HepG2 (cell line): ENCODE results near the gene C20orf204. TPM values are rescaled to one million over a fixed set of nuclear protein-coding genes. Genes with fewer than 3 reads are reported as not detected.

Source experiments
- CC2D1A ChIP-seq: sonication (generic); formaldehyde crosslinking; IDR thresholded peaks from 2 replicates; pipeline ENCODE4 v1.8.1; 2023; ENCODE audit warnings: mild to moderate bottlenecking, missing genetic modification reagents
- HMG20A ChIP-seq: IDR thresholded peaks from 2 replicates; pipeline ENCODE4 v1.6.1; 2016; ENCODE audit warnings: borderline replicate concordance
- KAT8 ChIP-seq: IDR thresholded peaks from 2 replicates; pipeline ENCODE4 v1.6.1; 2016; ENCODE audit warnings: missing genetic modification reagents, missing compliant biosample characterization
- NR1H2 ChIP-seq: sonication (generic); formaldehyde crosslinking; IDR thresholded peaks from 2 replicates; pipeline ENCODE4 v1.8.1; 2022; ENCODE audit warnings: low read depth, missing genetic modification reagents, borderline replicate concordance
- NR2F2 ChIP-seq: IDR thresholded peaks from 2 replicates; pipeline ENCODE4 v1.6.1; 2012; ENCODE audit warnings: low read depth, inconsistent platforms, borderline replicate concordance
- RBAK ChIP-seq: sonication (generic); formaldehyde crosslinking; IDR thresholded peaks from 2 replicates; pipeline ENCODE4 v1.5.1; 2020; ENCODE audit warnings: mild to moderate bottlenecking, missing genetic modification reagents
- SMARCC2 ChIP-seq: fragments of 450-650 bp; IDR thresholded peaks from 2 replicates; pipeline ENCODE4 v1.6.1; 2017; ENCODE audit warnings: antibody characterized with exemption, mild to moderate bottlenecking
- SOX13 ChIP-seq, 3 experiments: fragments of 450-650 bp in 1 of 3; sonication (generic) in 1 of 3; formaldehyde crosslinking in 1 of 3; IDR thresholded peaks in 2 of 3; conservative IDR thresholded peaks in 1 of 3; 2 replicates each; pipeline versions ENCODE4 v1.5.0 to v1.6.1; 2016 to 2020; ENCODE audit warnings: antibody characterized with exemption in 1 of 3, mild to moderate bottlenecking in 1 of 3, missing compliant biosample characterization in 1 of 3, missing genetic modification reagents in 1 of 3, moderate library complexity in 1 of 3
- ZBTB1 ChIP-seq: sonication (generic); formaldehyde crosslinking; IDR thresholded peaks from 2 replicates; pipeline ENCODE4 v1.4.0; 2020; ENCODE audit warnings: missing genetic modification reagents, borderline replicate concordance
- ZFP36 ChIP-seq: fragments of 150-350 bp; IDR thresholded peaks from 2 replicates; pipeline ENCODE4 v1.6.1; 2018; ENCODE audit warnings: borderline replicate concordance, low read length, low read depth; ENCODE audit not compliant: partially characterized antibody
- ZKSCAN5 ChIP-seq: sonication (generic); formaldehyde crosslinking; IDR thresholded peaks from 2 replicates; pipeline ENCODE4 v1.5.1; 2020; ENCODE audit warnings: mild to moderate bottlenecking, missing genetic modification reagents
- polyA plus RNA-seq, 8 experiments: library from polyadenylated mRNA; depleted of rRNA in 3 of 8; stranded (reverse) in 7 of 8; unstranded in 1 of 8; fragments of >200 nt; fragmentation: Illumina TruSeq in 4 of 8; extraction: Trizol in 4 of 8; gene quantifications; 2 replicates each; pipeline versions ENCODE4 v1.2.1 to v1.2.3, GENCODE V29; 2011 to 2016; ENCODE audit warnings: low read depth in 4 of 8, missing spikeins in 1 of 8, mixed read lengths in 1 of 8; ENCODE audit not compliant: insufficient read depth in 1 of 8
- total RNA-seq, 5 experiments: library from RNA; depleted of rRNA; stranded (reverse); fragments of >200 nt; fragmentation: Illumina TruSeq; extraction: Trizol; gene quantifications; 2 replicates each; pipeline ENCODE4 v1.2.3, GENCODE V29; 2016; ENCODE audit warnings: low read depth in 1 of 5
- TF ChIP-seq, protein P1 (sequence below): sonication (generic); formaldehyde crosslinking; IDR thresholded peaks from 2 replicates; pipeline ENCODE4 v1.8.0; 2022; ENCODE audit warnings: missing genetic modification reagents, mild to moderate bottlenecking, moderate library complexity, borderline replicate concordance
- TF ChIP-seq, protein P2 (sequence below): sonication (generic); formaldehyde crosslinking; IDR thresholded peaks from 2 replicates; pipeline ENCODE4 v1.9.0; 2021; ENCODE audit warnings: missing genetic modification reagents, borderline replicate concordance
- TF ChIP-seq, protein P3 (sequence below): sonication (generic); formaldehyde crosslinking; IDR thresholded peaks from 2 replicates; pipeline ENCODE4 v1.4.0; 2020; ENCODE audit warnings: missing genetic modification reagents, borderline replicate concordance
- TF ChIP-seq, protein P4 (sequence below): sonication (generic); formaldehyde crosslinking; IDR thresholded peaks from 2 replicates; pipeline ENCODE4 v1.5.0; 2020; ENCODE audit warnings: mild to moderate bottlenecking, missing genetic modification reagents, borderline replicate concordance

Gene C20orf204
- total and polyA plus RNA-seq, 2 of the 13 experiments (the other 11 are each of a cell fraction or from before 2014, with no cell fraction given): 22.1 to 80.0 TPM

DNA sequence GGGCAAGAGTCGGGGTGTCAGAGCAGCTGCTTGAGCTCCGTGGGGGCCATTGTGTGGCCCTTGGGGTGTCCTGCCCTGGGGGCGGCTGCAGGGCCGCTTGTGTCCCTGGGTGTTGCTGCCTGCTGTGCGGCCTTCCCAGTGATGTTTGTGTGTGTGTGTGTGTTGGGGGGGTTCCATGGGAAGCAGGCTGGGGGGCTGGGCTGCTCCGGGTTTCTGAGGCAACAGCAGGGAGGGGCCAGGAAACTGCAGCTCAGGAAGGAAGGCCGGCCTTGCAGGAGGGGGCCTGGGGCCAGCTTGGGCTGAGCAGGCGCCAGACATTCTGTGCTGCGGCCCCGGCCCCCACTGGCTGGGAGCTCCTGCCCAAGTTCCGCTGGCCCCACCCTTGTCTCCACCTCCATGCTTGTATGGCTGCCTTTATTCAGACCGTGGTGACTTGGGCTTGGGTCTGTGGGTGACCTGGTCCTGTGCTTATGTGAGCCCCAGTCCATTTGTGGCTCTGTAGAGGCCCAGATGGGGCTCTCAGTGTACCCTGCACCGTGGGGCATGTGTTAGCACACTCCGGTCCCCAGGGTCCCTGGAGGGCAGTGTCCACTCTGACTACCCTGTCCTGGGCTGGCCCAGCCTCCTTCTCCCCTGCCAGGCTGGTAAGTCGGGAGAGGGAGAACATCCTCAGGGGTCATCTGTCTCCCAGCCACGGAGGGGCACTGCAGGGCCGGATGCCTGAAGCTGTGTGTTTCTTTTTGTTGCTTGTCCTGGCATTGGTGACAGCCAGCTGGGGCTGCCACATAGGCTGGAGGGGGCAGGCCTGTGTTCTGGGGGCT, 18.1 kb downstream of the C20orf204 start (continued):
- TF ChIP-seq ZBTB1 (CRISPR knock-in tag) (0 out of 2 replicates have a peak, but pooled peaks have one; percentile 8), KAT8 (peak; percentile 88), NR1H2 (CRISPR knock-in tag) (peak; percentile 79; the same call in 1 of the 2 replicates), SMARCC2 (no peak), HMG20A (CRISPR knock-in tag) (0 out of 2 replicates have a peak, but pooled peaks have one; percentile 8), ZFP36 (no peak), NR2F2 (0 out of 2 replicates have a peak, but pooled peaks have one; percentile 37), RBAK (CRISPR knock-in tag) (0 out of 2 replicates have a peak, but pooled peaks have one; percentile 37), ZKSCAN5 (CRISPR knock-in tag) (no peak), SOX13 (IDR thresholded peaks at IDR 0.05) (no peak; the same call in 1 of the 2 replicates), SOX13 (CRISPR knock-in tag; conservative IDR thresholded peaks at IDR 0.05 in 1 of 2, IDR thresholded peaks at IDR 0.05 in 1 of 2) (peak in 1 of 2 experiments; percentile 50; a peak in 1 of 4 replicates), CC2D1A (no peak)
- TF ChIP-seq, protein P1, sequence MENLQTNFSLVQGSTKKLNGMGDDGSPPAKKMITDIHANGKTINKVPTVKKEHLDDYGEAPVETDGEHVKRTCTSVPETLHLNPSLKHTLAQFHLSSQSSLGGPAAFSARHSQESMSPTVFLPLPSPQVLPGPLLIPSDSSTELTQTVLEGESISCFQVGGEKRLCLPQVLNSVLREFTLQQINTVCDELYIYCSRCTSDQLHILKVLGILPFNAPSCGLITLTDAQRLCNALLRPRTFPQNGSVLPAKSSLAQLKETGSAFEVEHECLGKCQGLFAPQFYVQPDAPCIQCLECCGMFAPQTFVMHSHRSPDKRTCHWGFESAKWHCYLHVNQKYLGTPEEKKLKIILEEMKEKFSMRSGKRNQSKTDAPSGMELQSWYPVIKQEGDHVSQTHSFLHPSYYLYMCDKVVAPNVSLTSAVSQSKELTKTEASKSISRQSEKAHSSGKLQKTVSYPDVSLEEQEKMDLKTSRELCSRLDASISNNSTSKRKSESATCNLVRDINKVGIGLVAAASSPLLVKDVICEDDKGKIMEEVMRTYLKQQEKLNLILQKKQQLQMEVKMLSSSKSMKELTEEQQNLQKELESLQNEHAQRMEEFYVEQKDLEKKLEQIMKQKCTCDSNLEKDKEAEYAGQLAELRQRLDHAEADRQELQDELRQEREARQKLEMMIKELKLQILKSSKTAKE (CRISPR knock-in tag): peak; percentile 50; the same call in 1 of the 2 replicates
- TF ChIP-seq, protein P2, sequence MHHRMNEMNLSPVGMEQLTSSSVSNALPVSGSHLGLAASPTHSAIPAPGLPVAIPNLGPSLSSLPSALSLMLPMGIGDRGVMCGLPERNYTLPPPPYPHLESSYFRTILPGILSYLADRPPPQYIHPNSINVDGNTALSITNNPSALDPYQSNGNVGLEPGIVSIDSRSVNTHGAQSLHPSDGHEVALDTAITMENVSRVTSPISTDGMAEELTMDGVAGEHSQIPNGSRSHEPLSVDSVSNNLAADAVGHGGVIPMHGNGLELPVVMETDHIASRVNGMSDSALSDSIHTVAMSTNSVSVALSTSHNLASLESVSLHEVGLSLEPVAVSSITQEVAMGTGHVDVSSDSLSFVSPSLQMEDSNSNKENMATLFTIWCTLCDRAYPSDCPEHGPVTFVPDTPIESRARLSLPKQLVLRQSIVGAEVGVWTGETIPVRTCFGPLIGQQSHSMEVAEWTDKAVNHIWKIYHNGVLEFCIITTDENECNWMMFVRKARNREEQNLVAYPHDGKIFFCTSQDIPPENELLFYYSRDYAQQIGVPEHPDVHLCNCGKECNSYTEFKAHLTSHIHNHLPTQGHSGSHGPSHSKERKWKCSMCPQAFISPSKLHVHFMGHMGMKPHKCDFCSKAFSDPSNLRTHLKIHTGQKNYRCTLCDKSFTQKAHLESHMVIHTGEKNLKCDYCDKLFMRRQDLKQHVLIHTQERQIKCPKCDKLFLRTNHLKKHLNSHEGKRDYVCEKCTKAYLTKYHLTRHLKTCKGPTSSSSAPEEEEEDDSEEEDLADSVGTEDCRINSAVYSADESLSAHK (CRISPR knock-in tag): 0 out of 2 replicates have a peak, but pooled peaks have one; percentile 38
- TF ChIP-seq, protein P3, sequence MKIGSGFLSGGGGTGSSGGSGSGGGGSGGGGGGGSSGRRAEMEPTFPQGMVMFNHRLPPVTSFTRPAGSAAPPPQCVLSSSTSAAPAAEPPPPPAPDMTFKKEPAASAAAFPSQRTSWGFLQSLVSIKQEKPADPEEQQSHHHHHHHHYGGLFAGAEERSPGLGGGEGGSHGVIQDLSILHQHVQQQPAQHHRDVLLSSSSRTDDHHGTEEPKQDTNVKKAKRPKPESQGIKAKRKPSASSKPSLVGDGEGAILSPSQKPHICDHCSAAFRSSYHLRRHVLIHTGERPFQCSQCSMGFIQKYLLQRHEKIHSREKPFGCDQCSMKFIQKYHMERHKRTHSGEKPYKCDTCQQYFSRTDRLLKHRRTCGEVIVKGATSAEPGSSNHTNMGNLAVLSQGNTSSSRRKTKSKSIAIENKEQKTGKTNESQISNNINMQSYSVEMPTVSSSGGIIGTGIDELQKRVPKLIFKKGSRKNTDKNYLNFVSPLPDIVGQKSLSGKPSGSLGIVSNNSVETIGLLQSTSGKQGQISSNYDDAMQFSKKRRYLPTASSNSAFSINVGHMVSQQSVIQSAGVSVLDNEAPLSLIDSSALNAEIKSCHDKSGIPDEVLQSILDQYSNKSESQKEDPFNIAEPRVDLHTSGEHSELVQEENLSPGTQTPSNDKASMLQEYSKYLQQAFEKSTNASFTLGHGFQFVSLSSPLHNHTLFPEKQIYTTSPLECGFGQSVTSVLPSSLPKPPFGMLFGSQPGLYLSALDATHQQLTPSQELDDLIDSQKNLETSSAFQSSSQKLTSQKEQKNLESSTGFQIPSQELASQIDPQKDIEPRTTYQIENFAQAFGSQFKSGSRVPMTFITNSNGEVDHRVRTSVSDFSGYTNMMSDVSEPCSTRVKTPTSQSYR (CRISPR knock-in tag): peak; percentile 85; the same call in 1 of the 2 replicates
- TF ChIP-seq, protein P4, sequence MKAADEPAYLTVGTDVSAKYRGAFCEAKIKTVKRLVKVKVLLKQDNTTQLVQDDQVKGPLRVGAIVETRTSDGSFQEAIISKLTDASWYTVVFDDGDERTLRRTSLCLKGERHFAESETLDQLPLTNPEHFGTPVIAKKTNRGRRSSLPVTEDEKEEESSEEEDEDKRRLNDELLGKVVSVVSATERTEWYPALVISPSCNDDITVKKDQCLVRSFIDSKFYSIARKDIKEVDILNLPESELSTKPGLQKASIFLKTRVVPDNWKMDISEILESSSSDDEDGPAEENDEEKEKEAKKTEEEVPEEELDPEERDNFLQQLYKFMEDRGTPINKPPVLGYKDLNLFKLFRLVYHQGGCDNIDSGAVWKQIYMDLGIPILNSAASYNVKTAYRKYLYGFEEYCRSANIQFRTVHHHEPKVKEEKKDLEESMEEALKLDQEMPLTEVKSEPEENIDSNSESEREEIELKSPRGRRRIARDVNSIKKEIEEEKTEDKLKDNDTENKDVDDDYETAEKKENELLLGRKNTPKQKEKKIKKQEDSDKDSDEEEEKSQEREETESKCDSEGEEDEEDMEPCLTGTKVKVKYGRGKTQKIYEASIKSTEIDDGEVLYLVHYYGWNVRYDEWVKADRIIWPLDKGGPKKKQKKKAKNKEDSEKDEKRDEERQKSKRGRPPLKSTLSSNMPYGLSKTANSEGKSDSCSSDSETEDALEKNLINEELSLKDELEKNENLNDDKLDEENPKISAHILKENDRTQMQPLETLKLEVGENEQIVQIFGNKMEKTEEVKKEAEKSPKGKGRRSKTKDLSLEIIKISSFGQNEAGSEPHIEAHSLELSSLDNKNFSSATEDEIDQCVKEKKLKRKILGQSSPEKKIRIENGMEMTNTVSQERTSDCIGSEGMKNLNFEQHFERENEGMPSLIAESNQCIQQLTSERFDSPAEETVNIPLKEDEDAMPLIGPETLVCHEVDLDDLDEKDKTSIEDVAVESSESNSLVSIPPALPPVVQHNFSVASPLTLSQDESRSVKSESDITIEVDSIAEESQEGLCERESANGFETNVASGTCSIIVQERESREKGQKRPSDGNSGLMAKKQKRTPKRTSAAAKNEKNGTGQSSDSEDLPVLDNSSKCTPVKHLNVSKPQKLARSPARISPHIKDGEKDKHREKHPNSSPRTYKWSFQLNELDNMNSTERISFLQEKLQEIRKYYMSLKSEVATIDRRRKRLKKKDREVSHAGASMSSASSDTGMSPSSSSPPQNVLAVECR: peak; percentile 85
